ENCODE results near the gene GATA5.

GATA5 gene

DNA sequence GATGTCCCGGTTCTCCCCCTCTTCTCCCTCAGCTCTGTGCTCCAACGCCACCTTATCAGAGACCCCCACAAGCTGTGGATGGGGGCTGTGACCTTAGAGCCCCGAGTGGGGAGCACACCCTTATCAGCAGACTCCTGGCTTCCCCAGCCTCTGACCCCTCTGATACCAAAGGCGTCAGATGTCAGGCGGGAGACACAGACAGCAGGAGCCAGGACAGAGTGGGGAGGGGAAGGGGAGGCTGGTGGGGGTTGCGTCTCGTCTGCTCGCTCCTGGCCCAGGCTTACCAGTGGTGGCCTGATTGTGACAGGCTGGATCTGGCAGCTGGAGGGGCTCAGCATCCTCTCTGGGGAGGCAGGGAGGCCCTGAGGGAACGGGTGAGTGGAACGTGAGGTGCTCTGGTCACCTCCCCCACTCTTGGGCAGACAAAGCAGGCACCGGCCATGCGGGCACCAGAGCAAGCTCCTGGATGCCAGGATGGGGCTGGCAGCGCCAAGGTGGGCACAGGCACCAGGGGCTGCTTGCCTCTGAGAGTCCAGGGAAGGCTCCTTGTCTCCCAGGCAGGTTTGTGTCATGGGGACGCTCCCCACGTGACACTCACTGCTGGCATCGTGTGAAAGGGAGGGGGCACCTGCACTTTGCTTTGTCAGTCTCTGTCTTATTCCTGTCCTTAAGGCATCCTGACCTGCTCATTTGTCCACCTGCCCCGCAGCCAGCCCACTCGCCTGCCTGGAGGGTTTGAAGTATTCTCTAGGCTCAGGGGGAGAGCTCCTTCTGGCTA lies 27.8 kb upstream of the GATA5 start:
- Histone ChIP-seq H3K36me3 (no peaks in the 10 kb centered on the region), H3K4me1 (no peaks in the 10 kb centered on the region), H3K9me3 (no peaks in the 10 kb centered on the region), H3K27me3 (no peaks in the 10 kb centered on the region), H3K4me3 (ENCODE audit: low read depth, low read length) (no peak overlapping the region)
- DNase-seq = peak; percentile 51
- TF ChIP-seq, protein P1, sequence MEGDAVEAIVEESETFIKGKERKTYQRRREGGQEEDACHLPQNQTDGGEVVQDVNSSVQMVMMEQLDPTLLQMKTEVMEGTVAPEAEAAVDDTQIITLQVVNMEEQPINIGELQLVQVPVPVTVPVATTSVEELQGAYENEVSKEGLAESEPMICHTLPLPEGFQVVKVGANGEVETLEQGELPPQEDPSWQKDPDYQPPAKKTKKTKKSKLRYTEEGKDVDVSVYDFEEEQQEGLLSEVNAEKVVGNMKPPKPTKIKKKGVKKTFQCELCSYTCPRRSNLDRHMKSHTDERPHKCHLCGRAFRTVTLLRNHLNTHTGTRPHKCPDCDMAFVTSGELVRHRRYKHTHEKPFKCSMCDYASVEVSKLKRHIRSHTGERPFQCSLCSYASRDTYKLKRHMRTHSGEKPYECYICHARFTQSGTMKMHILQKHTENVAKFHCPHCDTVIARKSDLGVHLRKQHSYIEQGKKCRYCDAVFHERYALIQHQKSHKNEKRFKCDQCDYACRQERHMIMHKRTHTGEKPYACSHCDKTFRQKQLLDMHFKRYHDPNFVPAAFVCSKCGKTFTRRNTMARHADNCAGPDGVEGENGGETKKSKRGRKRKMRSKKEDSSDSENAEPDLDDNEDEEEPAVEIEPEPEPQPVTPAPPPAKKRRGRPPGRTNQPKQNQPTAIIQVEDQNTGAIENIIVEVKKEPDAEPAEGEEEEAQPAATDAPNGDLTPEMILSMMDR (IDR thresholded peaks at IDR 0.05; ENCODE audit: low read depth, low read length) = no peak

DNA sequence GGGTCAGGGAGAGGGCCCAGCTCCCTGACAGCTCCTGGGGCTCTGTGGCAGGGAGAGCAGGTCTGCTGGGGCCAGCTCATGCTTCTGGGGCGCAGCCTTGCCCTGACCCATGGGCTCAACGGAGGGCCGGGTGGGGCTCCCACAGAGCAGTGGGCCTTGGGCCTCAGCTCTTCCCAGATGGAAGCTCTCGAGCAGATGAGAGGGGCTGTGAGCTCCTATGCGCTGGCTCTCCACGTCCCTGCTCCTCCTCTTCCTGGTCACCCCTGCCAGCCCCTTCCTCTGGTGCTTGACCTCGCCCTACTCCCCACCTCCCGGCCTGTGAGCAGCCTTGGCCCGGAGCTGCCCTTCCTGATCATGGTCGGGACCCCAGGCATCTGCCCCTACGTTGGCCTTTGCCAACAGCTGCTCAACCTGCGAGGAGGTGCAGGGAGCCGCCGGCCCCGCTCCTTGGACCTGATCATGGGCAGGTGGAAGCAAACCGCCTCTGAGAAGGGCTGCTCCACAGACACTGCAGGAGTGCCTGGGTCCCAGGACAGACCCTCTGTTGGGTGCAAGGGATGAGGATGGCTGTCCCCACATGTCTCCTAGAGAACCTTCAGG lies 26.8 kb upstream of the GATA5 start:
- H3K27me3 ChIP-seq = no peaks in the 10 kb centered on the region
- H3K4me1 ChIP-seq = no peaks in the 10 kb centered on the region
- no peaks in the 10 kb centered on the region for H3K36me3 ChIP-seq
- TF ChIP-seq, protein P1 (IDR thresholded peaks at IDR 0.05; ENCODE audit: low read depth, low read length) = no peak
- DNase-seq = no peak
- no peaks in the 10 kb centered on the region for H3K9me3 ChIP-seq
- H3K4me3 ChIP-seq (ENCODE audit: low read depth, low read length) = no peak overlapping the region

DNA sequence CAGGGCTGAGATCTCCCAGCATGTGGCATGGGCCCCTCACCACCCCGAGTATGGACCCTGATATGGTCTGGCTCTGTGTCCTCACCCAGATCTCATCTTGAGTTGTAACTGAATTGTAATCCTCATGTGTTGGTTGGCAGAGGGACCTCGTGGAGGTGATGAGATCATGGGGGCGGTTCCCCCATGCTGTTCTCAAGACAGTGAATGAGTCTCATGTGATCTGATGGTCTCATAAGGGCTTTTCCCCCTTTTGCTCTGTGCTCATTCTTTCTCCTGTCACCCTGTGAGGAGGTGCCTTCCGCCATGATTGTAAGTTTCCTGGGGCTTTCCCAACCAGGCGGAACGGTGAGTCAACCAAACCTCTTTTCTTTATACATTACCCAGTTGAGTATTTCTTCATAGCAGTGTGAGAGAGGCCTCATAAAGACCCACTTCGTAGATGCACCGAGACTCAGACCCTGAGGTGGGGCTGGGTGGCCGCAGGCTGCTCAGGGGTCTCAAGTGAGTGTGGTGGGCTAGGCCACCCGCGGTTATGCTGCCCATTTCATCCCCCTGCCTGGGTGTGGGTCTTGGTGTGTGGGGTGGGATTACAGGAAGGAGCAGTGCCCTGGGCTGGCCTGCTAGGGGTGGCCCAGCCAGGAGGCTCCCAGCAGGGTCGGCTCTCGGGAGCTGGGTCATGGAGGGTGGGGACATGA lies 26.2 kb upstream of the GATA5 start:
- TF ChIP-seq, protein P1 (IDR thresholded peaks at IDR 0.05; ENCODE audit: low read depth, low read length) = no peak
- no peaks in the 10 kb centered on the region for H3K36me3 ChIP-seq
- H3K9me3 ChIP-seq = no peaks in the 10 kb centered on the region
- no peaks in the 10 kb centered on the region for H3K27me3 ChIP-seq
- no peak for DNase-seq
- H3K4me3 ChIP-seq (ENCODE audit: low read depth, low read length) = no peak overlapping the region
- H3K4me1 ChIP-seq = no peaks in the 10 kb centered on the region

DNA sequence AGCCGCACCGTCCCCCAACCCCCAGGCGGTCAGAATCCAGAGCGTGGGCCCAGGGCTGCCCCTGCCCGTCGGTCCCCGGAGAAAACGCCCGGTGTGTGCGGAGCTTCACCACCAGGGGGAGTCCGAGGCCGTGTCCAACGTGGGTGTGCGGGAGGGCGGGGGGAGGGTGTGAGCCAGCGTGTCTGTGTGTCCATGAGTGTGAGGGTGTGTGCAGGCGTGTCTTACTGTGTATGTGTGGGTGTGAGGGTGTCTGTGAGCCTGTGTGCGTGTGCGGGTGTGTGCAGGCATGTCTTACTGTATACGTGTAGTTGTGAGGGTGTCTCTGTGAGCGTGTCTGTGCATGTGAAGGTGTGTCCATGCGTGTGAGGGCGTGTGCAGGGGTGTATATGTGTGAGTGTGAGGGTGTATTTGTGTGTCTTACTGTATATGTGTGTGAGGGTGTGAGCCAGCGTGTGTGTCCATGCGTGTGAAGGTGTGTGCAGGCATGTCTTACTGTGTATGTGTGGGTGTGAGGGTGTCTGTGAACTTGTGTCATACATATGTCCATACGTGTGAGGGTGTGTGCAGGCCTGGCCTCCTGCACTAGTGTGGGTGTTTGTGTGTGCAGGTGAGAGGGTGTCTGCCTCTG lies 24.6 kb upstream of the GATA5 start:
- peaks cover 3% of the 10 kb centered on the region for H3K27me3 ChIP-seq
- H3K36me3 ChIP-seq = no peaks in the 10 kb centered on the region
- TF ChIP-seq, protein P1 (IDR thresholded peaks at IDR 0.05; ENCODE audit: low read depth, low read length) = peak; percentile 83
- no peaks in the 10 kb centered on the region for H3K9me3 ChIP-seq
- H3K4me1 ChIP-seq = no peaks in the 10 kb centered on the region; the same call in 1 of the 2 replicates
- no peak overlapping the region for H3K4me3 ChIP-seq (ENCODE audit: low read depth, low read length)
- peak; percentile 87 for DNase-seq

DNA sequence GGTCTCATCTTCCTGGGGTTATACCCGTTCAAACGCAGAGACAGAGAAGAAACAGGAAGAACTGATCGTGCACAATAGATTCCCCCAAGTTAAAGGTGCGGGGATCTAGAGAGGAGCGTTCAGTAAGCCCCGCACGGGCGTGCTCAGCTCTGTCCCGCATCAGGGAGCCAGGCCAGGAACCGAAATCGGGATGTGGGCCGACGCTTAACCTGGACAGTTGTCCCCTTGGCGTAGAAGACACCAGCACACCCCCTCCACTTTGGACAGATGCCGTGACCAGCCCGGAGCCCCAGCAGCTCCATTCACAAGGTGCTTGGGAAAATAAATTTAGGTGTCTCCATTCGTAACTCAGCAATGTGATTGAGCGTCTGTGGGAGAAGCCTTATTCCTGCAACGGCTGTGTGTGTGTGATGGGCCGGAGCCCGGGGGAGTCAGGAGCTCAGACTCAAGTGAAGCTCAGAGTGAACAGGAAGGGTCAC lies 24.0 kb upstream of the GATA5 start:
- H3K4me3 ChIP-seq (ENCODE audit: low read depth, low read length) = no peak overlapping the region
- TF ChIP-seq, protein P1 (IDR thresholded peaks at IDR 0.05; ENCODE audit: low read depth, low read length) = no peak
- no peaks in the 10 kb centered on the region for H3K36me3 ChIP-seq
- no peak for DNase-seq
- H3K9me3 ChIP-seq = no peaks in the 10 kb centered on the region
- H3K27me3 ChIP-seq = peaks cover 3% of the 10 kb centered on the region
- H3K4me1 ChIP-seq = no peaks in the 10 kb centered on the region; the same call in 1 of the 2 replicates
